ENCODE measurements around the gene NDRG3. TPM values are rescaled to one million over a fixed set of nuclear protein-coding genes. Genes with fewer than 3 reads are reported as not detected.

Gene NDRG3
- total RNA-seq, 1 donor from 2014 or later, result 21.3 TPM

DNA sequence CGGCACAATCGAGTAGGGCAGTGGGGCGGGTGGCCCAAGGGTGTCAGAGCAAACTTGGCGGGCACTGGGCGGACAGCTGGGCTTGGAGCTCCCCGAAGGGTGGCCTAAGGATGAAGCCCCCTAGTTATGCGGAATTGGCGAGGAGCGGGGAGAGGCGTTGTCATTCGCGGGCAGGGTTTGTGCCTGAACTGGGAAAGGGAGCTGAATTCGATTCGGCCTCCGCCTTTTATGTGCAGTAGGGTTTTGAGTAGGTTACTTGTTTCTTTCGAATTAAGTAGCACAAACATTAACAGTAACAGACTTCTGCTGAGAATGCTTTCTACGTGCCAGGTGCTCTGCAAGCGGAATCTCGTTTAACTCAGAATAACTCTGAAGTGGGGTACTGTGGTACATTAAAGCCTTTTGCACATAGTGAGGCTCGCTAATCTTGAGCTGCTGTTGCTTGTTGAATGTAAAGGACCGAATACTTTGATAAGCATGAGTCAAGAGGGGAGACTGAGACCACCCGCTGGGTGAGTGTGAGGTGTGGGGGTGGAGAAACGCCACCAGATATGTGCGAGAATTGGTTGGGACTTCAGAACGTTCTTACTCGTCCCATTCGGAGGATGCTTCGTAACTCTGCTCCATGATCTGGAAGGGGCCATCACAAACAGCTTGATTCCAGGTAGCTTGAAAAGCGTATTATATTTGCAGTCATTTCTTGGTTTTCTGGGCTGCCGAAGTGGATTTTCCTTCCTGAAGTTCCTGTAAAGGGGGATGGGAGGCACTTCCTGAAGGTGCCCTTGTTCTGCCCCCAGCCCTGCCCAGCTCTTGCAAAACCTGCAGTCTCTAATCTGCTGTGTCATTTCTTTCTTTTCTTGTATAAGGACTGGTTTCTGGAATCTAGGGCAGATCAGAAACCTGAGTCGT lies 139.5 kb downstream of the NDRG3 start:
- peak overlapping the region; percentile 94 for H3K27ac Mint-ChIP-seq
- H3K4me1 Mint-ChIP-seq (ENCODE audit: low read depth), result peaks cover 30% of the 10 kb centered on the region
- peak overlapping the region; percentile 98 for H3K4me3 Mint-ChIP-seq
- no peaks in the 10 kb centered on the region for H3K9me3 Mint-ChIP-seq
- no peak for DNase-seq (ENCODE audit: low spot score)
- H3K27me3 Mint-ChIP-seq (ENCODE audit: insufficient read depth), result peaks cover 2% of the 10 kb centered on the region
- intact Hi-C loops (cut with micrococcal nuclease), result loop anchor here (10.0 kb wide), 1 partner anchor 258 kb away; a partner anchor contains a TSS
- peaks cover 28% of the 10 kb centered on the region for H3K36me3 Mint-ChIP-seq (ENCODE audit: low read depth)

DNA sequence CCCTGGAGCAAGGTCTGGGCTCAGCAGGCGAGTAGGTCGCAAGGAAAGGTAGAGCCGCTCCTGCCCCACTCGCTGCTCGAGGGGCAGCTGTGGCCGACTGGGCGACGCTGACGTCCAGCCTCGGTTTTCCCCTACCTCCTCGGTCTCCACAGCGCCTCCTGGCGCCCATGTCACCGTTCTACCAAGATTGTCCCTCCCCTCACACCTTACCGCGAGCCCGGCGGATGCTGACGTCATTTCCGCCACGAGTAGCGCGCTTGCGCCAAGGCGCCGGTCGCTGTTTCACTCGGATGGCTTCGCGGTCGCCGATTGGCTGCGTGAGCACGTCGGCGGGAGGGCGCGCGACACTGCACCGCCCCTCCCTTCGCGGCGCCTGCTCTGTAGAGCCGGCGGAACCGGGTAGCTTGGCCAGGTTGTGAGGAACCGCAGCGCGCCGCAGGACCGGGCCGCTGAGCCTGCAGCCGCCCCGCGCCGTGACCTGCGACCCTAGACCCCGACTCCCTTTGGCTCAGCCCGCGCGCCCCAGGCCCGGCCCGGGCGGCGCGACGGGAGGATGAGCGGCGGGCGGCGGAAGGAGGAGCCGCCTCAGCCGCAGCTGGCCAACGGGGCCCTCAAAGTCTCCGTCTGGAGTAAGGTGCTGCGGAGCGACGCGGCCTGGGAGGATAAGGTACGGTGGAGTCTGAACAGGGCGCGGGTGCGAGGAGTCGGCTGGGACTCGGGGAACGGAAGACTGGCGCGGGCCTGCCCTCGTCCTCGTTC lies 140.3 kb downstream of the NDRG3 start, which contains the start of gene RAB5IF:
TSS of gene RAB5IF (plus strand) at position 381 of the 759 bp plus-strand sequence. CDS start at position 554, 173 bp downstream.
- H3K4me3 Mint-ChIP-seq, result peak within 1 kb of the TSS; percentile 98
- peak within 1 kb of the TSS; percentile 94 for H3K27ac Mint-ChIP-seq
- H3K4me1 Mint-ChIP-seq (ENCODE audit: low read depth), result peaks cover 32% of the 10 kb centered on the region
- H3K27me3 Mint-ChIP-seq (ENCODE audit: insufficient read depth), result peaks cover 2% of the 10 kb centered on the region
- peak; percentile 100 for DNase-seq (ENCODE audit: low spot score)
- no peaks in the 10 kb centered on the region for H3K9me3 Mint-ChIP-seq
- intact Hi-C loops (cut with micrococcal nuclease), result loop anchor here (1.0 to 10.0 kb wide), 9 partner anchors 10 to 651 kb away; partner anchors contain the start of gene SCAND1
- peaks cover 25% of the 10 kb centered on the region for H3K36me3 Mint-ChIP-seq (ENCODE audit: low read depth)

DNA sequence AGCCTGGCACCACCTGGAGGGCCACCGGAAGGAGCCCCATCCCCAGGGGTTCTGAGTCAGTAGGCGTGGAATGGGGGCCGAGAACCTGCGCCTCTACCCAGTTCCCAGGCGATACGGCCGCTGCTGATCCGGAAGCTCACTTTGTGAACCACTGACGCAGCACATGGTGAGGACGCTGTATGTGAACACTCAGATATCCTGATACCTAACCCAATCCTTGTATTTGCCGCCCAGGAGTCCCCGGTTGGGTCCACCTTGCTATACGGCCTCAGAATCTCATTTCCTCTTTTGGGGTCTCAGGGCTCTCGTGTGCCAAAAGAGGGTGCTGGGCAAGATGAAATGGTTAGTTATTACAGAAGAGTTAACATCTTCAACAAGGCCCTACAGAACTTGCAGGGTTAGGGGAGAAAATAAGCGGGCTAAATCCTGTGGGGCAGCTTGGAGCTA lies 140.9 kb downstream of the NDRG3 start:
- H3K4me3 Mint-ChIP-seq, result peak overlapping the region; percentile 98
- peak overlapping the region; percentile 94 for H3K27ac Mint-ChIP-seq
- peak; percentile 44 for DNase-seq (ENCODE audit: low spot score)
- peaks cover 37% of the 10 kb centered on the region for H3K4me1 Mint-ChIP-seq (ENCODE audit: low read depth)
- intact Hi-C loops (cut with micrococcal nuclease), result loop anchor here (1.0 to 10.0 kb wide), 9 partner anchors 10 to 651 kb away; partner anchors contain the start of gene SCAND1
- H3K27me3 Mint-ChIP-seq (ENCODE audit: insufficient read depth), result peaks cover 2% of the 10 kb centered on the region
- H3K9me3 Mint-ChIP-seq, result no peaks in the 10 kb centered on the region
- peaks cover 21% of the 10 kb centered on the region for H3K36me3 Mint-ChIP-seq (ENCODE audit: low read depth)

Other genes starting within 250 kb of the NDRG3 start
- 0.26 TPM in 1 of 2 replicates, not detected in the other for gene MYL9, start 204.6 kb downstream of the NDRG3 start, total RNA-seq
- gene TGIF2, start 172.5 kb downstream of the NDRG3 start, total RNA-seq, result 50.9 and 55.4 TPM in 2 replicates
- gene RAB5IF, start 140.3 kb downstream of the NDRG3 start, total RNA-seq, result 112 and 119 TPM in 2 replicates
- 62.0 and 64.0 TPM in 2 replicates for gene SLA2, start 99.9 kb downstream of the NDRG3 start, total RNA-seq
- 23.2 and 29.0 TPM in 2 replicates for gene DSN1, start 27.7 kb upstream of the NDRG3 start, total RNA-seq
- gene TLDC2, start 130.0 kb upstream of the NDRG3 start, total RNA-seq, result not detected in 2 replicates
- 55.0 and 59.9 TPM in 2 replicates for gene SAMHD1, start 205.6 kb upstream of the NDRG3 start, total RNA-seq

All from activated T-helper 1 cell treated with anti-CD3 and anti-CD28 coated beads, Interleukin-12 subunit alpha, Interleukin-12 subunit beta, Interleukin-2, Interleukin-4 antibody, amounts not matched to agents 30 ng/mL and 10 ng/mL and 1 ng/mL, durations not matched to agents 14 hours and 24 hours and 36 hours (primary cell).